H1 (cell line): ENCODE results near the gene VPS51. TPM values are rescaled to one million over a fixed set of nuclear protein-coding genes. Genes with fewer than 3 reads are reported as not detected.

Experiments used
- ATF3 ChIP-seq: IDR thresholded peaks from 2 replicates; pipeline ENCODE4 v1.6.1; 2011; ENCODE audit warnings: low read depth, mild to moderate bottlenecking, low read length; ENCODE audit not compliant: insufficient read depth
- CBX8 ChIP-seq: fragments of 300-800, 300-1000 bp; sonication (generic); IDR thresholded peaks from 2 replicates; pipeline ENCODE4 v1.7.1; 2016; ENCODE audit warnings: low read depth, low read length, borderline replicate concordance
- CHD2 ChIP-seq: IDR thresholded peaks from 2 replicates; pipeline ENCODE4 v1.6.1; 2012; ENCODE audit warnings: low read length, improper control_type of control experiment
- CREB1 ChIP-seq: IDR thresholded peaks from 2 replicates; pipeline ENCODE4 v1.6.1; 2012; ENCODE audit warnings: inconsistent platforms
- CTCF ChIP-seq, 3 experiments: IDR thresholded peaks; 1 replicate in 2 of 3; 2 replicates in 1 of 3; pipeline versions ENCODE4 v1.5.1 to v1.6.1; 2011; ENCODE audit warnings: low read length in 3 of 3, mild to moderate bottlenecking in 3 of 3, inconsistent platforms in 2 of 3, low read depth in 1 of 3, moderate library complexity in 1 of 3; ENCODE audit not compliant: insufficient read depth in 1 of 3; ENCODE audit errors: control extremely low read depth in 1 of 3
- GTF2F1 ChIP-seq: IDR thresholded peaks from 2 replicates; pipeline ENCODE4 v1.6.1; 2012; ENCODE audit warnings: low read depth, low read length, improper control_type of control experiment, borderline replicate concordance
- KDM5A ChIP-seq: fragments of 200-600 bp; IDR thresholded peaks from 2 replicates; pipeline ENCODE4 v1.7.1; 2012; ENCODE audit warnings: mild to moderate bottlenecking, low read length, inconsistent platforms, mixed read lengths
- NANOG ChIP-seq: IDR thresholded peaks from 2 replicates; pipeline ENCODE4 v1.6.1; 2011; ENCODE audit warnings: low read length, low read depth, mild to moderate bottlenecking, inconsistent platforms; ENCODE audit not compliant: insufficient read depth, poor library complexity, severe bottlenecking
- PHF8 ChIP-seq: fragments of 200-600 bp; sonication (generic); conservative IDR thresholded peaks from 2 replicates; pipeline ENCODE4 v1.7.1; 2012; ENCODE audit warnings: low read depth, mild to moderate bottlenecking, inconsistent platforms, low read length, moderate library complexity
- RAD21 ChIP-seq, 2 experiments: IDR thresholded peaks in 1 of 2; conservative IDR thresholded peaks in 1 of 2; 2 replicates each; pipeline ENCODE4 v1.6.1; 2011; ENCODE audit warnings: low read depth in 2 of 2, low read length in 2 of 2, improper control_type of control experiment in 1 of 2, inconsistent platforms in 1 of 2, mild to moderate bottlenecking in 1 of 2, moderate library complexity in 1 of 2
- RNF2 ChIP-seq: fragments of 200-900, 300-1000 bp; sonication (generic); IDR thresholded peaks from 2 replicates; pipeline ENCODE4 v1.7.1; 2016; ENCODE audit warnings: borderline replicate concordance, low read depth, mild to moderate bottlenecking, antibody characterized with exemption, low read length; ENCODE audit not compliant: poor library complexity, severe bottlenecking; ENCODE audit errors: missing control alignments
- SP1 ChIP-seq: IDR thresholded peaks from 2 replicates; pipeline ENCODE4 v1.6.1; 2011; ENCODE audit warnings: low read depth, low read length
- SP4 ChIP-seq: IDR thresholded peaks from 2 replicates; pipeline ENCODE4 v1.6.1; 2012; ENCODE audit warnings: low read length, inconsistent platforms
- SRF ChIP-seq: IDR thresholded peaks from 2 replicates; pipeline ENCODE4 v1.6.1; 2011; ENCODE audit warnings: mild to moderate bottlenecking, low read depth, low read length, moderate library complexity
- SUZ12 ChIP-seq: fragments of 200-600 bp; sonication (generic); IDR thresholded peaks from 2 replicates; pipeline ENCODE4 v1.6.1; 2012; ENCODE audit warnings: mild to moderate bottlenecking, inconsistent platforms, low read length, moderate library complexity, mixed read lengths
- TBP ChIP-seq: IDR thresholded peaks from 2 replicates; pipeline ENCODE4 v1.6.1; 2011; ENCODE audit warnings: low read depth, low read length, improper control_type of control experiment
- polyA plus RNA-seq, 7 experiments: library from polyadenylated mRNA; depleted of rRNA in 3 of 7; stranded (reverse) in 5 of 7; unstranded in 2 of 7; fragments of >200 nt in 5 of 7; fragments of 200-250 nt in 2 of 7; gene quantifications; 1 replicate in 5 of 7; 2 replicates in 1 of 7; 4 replicates in 1 of 7; pipeline versions ENCODE4 v1.2.1 to v1.2.3, GENCODE V29; 2011 to 2013; ENCODE audit warnings: missing spikeins in 2 of 7, mixed read lengths in 2 of 7
- total RNA-seq: library from RNA; stranded (reverse); fragmentation: NEBNext Ultra II Directional; extraction: Animal tissue kit (Norgen Biotek cat#: 25700); gene quantifications from 2 replicates; pipeline ENCODE4 v1.2.1, GENCODE V29; 2021

VPS51 gene
- total and polyA plus RNA-seq, 2 of the 8 experiments (the other 6 are each of a cell fraction or from before 2014, with no cell fraction given) = 97.4 to 142 TPM

- TF ChIP-seq CTCF (IDR thresholded peaks at IDR 0.05; ENCODE audit: control extremely low read depth in 1 of 3, insufficient read depth in 1 of 3, low read depth in 1 of 3, low read length in 3 of 3) (no peak), CBX8 (no peak), CHD2 (0 out of 2 replicates have a peak, but pooled peaks have one; percentile 44), SRF (no peak), KDM5A (no peak), GTF2F1 (no peak), TBP (no peak), CREB1 (peak; percentile 79; the same call in 1 of the 2 replicates), NANOG (no peak), RAD21 (IDR thresholded peaks at IDR 0.05 in 1 of 2, conservative IDR thresholded peaks at IDR 0.05 in 1 of 2; ENCODE audit: low read depth in 2 of 2, low read length in 2 of 2) (no peak), RNF2 (no peak), SP4 (no peak; the same call in 1 of the 2 replicates), SUZ12 (no peak), ATF3 (no peak), SP1 (no peak), PHF8 (peak; percentile 87)
Observed at GRCh38 chr11:65134240-65134951, 38.4 kb downstream of the VPS51 start, which contains the start of gene SYVN1 (continued).
